ENCODE results near the gene ADAMTS3. TPM values are rescaled to one million over a fixed set of nuclear protein-coding genes. Genes with fewer than 3 reads are reported as not detected.
A peak's percentile ranks its signal among the peaks of the same experiment; 100 is the strongest.

Gene ADAMTS3
- total and polyA plus RNA-seq, 9 of the 15 experiments (the other 6 are each of a cell fraction or from before 2014, with no cell fraction given): 4.0 to 18.0 (median 12.1) TPM

- intact Hi-C loops (cut with micrococcal nuclease): no loop called here
- no peak overlapping the region for H3K9ac ChIP-seq (ENCODE audit: insufficient read depth in 1 of 2, low read depth in 2 of 2, low read length in 2 of 2)
- in situ Hi-C loops (cut with MboI): no loop called here
- peak overlapping the region; percentile 87 for H2AFZ ChIP-seq (ENCODE audit: low read depth, low read length)
- no peak overlapping the region for H3K27ac ChIP-seq (ENCODE audit: extremely low read depth, low read depth, low read length)
- H3K79me2 ChIP-seq (ENCODE audit: control insufficient read depth, insufficient read depth, low read length): no peaks in the 10 kb centered on the region
- H4K20me1 ChIP-seq (replicated peaks; ENCODE audit: control insufficient read depth, insufficient read depth, low read length): no peaks in the 10 kb centered on the region
- FAIRE-seq (no peak), DNase-seq (ENCODE audit: extremely low read depth in 1 of 4, low spot score in 3 of 4) (no peak), ATAC-seq (0 out of 3 replicates have a peak, but pooled peaks have one; percentile 25)
- no peaks in the 10 kb centered on the region for H3K9me3 ChIP-seq (replicated peaks; ENCODE audit: control insufficient read depth, insufficient read depth, low read depth, low read length)
- no peak overlapping the region for H3K4me3 ChIP-seq
- H3K4me2 ChIP-seq (ENCODE audit: insufficient read depth, low read length): no peak overlapping the region
- WGBS (ENCODE audit: insufficient coverage, low coverage, missing lambda C conversion rate): 57% methylated on average over 11 of the region's 11 CpGs
- H3K36me3 ChIP-seq (ENCODE audit: control insufficient read depth, insufficient read depth, low read length): no peaks in the 10 kb centered on the region
- BruUV-seq (replicated peaks): no TSS peak
- ChIA-PET CTCF (ENCODE audit: low intra/inter-chr PET ratio) (no interaction called here), POLR2A (no interaction called here)
- no peaks in the 10 kb centered on the region for H3K27me3 ChIP-seq (ENCODE audit: control insufficient read depth in 2 of 2, insufficient read depth in 2 of 2, low read length in 2 of 2)
- H3K4me1 ChIP-seq (replicated peaks in 1 of 2; ENCODE audit: control insufficient read depth in 2 of 2, insufficient read depth in 2 of 2, low read length in 2 of 2): no peaks in the 10 kb centered on the region
- no peaks in the 10 kb centered on the region for H3K9me1 ChIP-seq (ENCODE audit: control insufficient read depth, insufficient read depth, low read length)
- TF ChIP-seq PTTG1 (tag; IDR thresholded peaks at IDR 0.05; ENCODE audit: low read depth) (no peak), KHSRP (IDR thresholded peaks at IDR 0.05) (no peak), CEBPG (CRISPR knock-in tag; IDR thresholded peaks at IDR 0.05) (no peak), CEBPG (tag; conservative IDR thresholded peaks at IDR 0.05 in 1 of 2, IDR thresholded peaks at IDR 0.05 in 1 of 2) (no peak), NCOA2 (IDR thresholded peaks at IDR 0.05; ENCODE audit: partially characterized antibody in 2 of 2) (no peak)
Measured at GRCh38 chr4:72591547-72592454, 22.8 kb upstream of the ADAMTS3 start.

Data from K562 (cell line).